Heart right ventricle (tissue), 16 donors: ENCODE data around the gene STK39. TPM values are rescaled to one million over a fixed set of nuclear protein-coding genes. Genes with fewer than 3 reads are reported as not detected.

Experiments
- ATAC-seq, 8 donors: fragments of 200-7000 bp; cut with Tn5 transposase; one replicate each; pipeline ENCODE4 v1.9.1; 2020; ENCODE audit warnings: mild to moderate bottlenecking in 8 of 8, moderate library complexity in 8 of 8, moderate number of reproducible peaks in 1 of 8
- DNase-seq, 2 donors: peaks; one replicate each; pipeline ENCODE4 v3.0.0-alpha.2; 2020
- H3K27ac ChIP-seq, 10 donors: fragments of 200-600 bp; sonication (generic) in 2 of 10; one replicate each; pipeline versions ENCODE4 v1.5.0 to v1.8.0; 2020 to 2022; ENCODE audit warnings: mild to moderate bottlenecking in 3 of 10
- H3K27me3 ChIP-seq, 7 donors: fragments of 200-600 bp; one replicate each; pipeline ENCODE4 v1.8.0; 2021 to 2022; ENCODE audit warnings: mild to moderate bottlenecking in 2 of 7
- H3K36me3 ChIP-seq, 9 donors: fragments of 200-600 bp; sonication (generic) in 1 of 9; one replicate each; pipeline versions ENCODE4 v1.5.0 to v1.8.0; 2020 to 2022; ENCODE audit warnings: mild to moderate bottlenecking in 2 of 9
- H3K4me1 ChIP-seq, 9 donors: fragments of 200-600 bp; sonication (generic) in 1 of 9; one replicate each; pipeline versions ENCODE4 v1.5.0 to v1.8.0; 2020 to 2022; ENCODE audit warnings: mild to moderate bottlenecking in 4 of 9
- H3K4me3 ChIP-seq, 10 donors: fragments of 200-600 bp; sonication (generic) in 2 of 10; one replicate each; pipeline versions ENCODE4 v1.5.0 to v1.8.0; 2020 to 2022; ENCODE audit warnings: mild to moderate bottlenecking in 7 of 10, moderate library complexity in 2 of 10
- H3K9me3 ChIP-seq, 11 donors: fragments of 200-600 bp in 10 of 11; sonication (generic) in 2 of 11; one replicate each; pipeline versions ENCODE4 v1.5.0 to v1.8.0; 2013 to 2022; ENCODE audit warnings: mild to moderate bottlenecking in 2 of 11, control low read depth in 1 of 11, moderate library complexity in 1 of 11
- WGBS, 2 donors: extraction: QIAGEN DNeasy Blood & Tissue Kit; methylation state at CpG; one replicate each; pipeline ENCODE4 v1.1.7; 2013; ENCODE audit warnings: inconsistent platforms in 1 of 2; 5-methylcytosine and 5-hydroxymethylcytosine counted together
- intact Hi-C, 10 donors: fragments of 100-400 bp; cut with DNase I; formaldehyde crosslinking; loops; one replicate each; pipeline versions ENCODE4 v1.11.1 to v1.14.2; 2022
- polyA plus RNA-seq, 2 donors: library from polyadenylated mRNA; stranded (reverse); fragments of 200-250 nt; gene quantifications; one replicate each; pipeline ENCODE4 v1.2.3, GENCODE V29; 2013
- total RNA-seq, 10 donors: library from RNA; stranded (reverse); fragmentation: NEBNext Ultra II Directional in 3 of 10; extraction: Animal tissue kit (Norgen Biotek cat#: 25700) in 3 of 10; gene quantifications; one replicate each; pipeline versions ENCODE4 v1.2.1 to v1.2.4, GENCODE V29; 2021 to 2023
- TF ChIP-seq, protein P1 (sequence below), 9 donors: fragments of 200-600 bp; sonication (generic) in 2 of 9; IDR thresholded peaks; one replicate each; pipeline versions ENCODE4 v1.5.0 to v1.8.0; 2021 to 2022; ENCODE audit warnings: antibody characterized with exemption in 9 of 9, mild to moderate bottlenecking in 5 of 9, moderate library complexity in 1 of 9
- donor health status: Arrhythmogenic right ventricular cardiomyopathy.
- donor health status: ischemic (EF 13 %, LVEDD 7.1; RV severe dilation, severe dysfunction).
- donor health status: healthy with polysubstance abuse.
- donor health status: DM: no; HTN: yes; CAD: no.
- donor health status: DM: no; HTN: no; CAD: no.
- donor health status: ischemic (EF 25% LVEDD 6.9; RV normal size, moderate dysfunction).
- donor health status: ischemic (EF 25% LVEDD 5.7; RV mildly dilated, moderate dysfunction).
- donor health status: healthy.
- donor health status: DM: yes; HTN: yes; CAD: no.
- donor health status: Ischemic cardiomyopathy.
- donor health status: ischemic (EF 35%, LVEDD 5.7; RV mildly dilated, moderate dysfunction).
- donor health status: nonischemic (EF 11% LVEDD 7.7; RV severe dilation, severe dysfunction).
- donor health status: DM: yes; HTN: yes; CAD: no.
- donor health status: PGD.
- donor health status: ischemic (EF 29% LVEDD 5.4; RV normal size, mild dysfunction).
- donor health status: nonischemic (EF 23%, LVEDD 6.1; RV moderate dilation, normal function).

Gene STK39
- total and polyA plus RNA-seq, 12 donors: 15.2 to 35.5 (median 19.6) TPM

DNA sequence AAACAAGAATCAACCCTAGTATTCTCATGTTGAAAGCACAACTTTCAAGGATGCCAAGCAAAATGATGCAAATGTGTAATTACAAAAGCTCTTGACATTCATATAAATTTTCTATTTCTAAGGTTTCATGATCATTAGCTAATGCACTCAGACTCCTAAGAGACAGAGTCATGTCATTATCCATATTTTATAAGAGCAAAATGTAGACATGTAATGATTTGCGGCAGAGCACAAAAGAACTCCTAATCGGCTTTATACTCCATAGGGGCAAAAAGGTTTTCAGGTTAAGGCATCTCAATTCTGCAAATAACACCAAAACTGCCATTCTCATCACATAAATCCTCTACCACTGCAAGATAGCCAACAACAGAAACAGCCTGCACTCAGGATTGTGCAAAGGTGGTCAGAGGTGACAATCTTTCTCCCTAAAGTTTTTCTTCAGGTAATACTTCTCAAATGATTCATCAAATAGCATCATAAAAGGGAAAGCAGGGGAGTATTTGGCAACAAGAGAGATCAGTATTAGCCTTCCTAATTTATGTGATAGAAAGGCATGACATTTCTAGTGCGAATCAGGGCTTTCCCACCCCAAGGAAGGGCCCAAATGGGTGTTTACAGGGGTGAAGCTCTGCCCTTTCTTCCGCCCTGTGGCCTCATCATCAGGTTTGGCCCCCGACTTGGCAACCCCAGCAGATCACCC lies 64.7 kb downstream of the STK39 start:
- TF ChIP-seq, protein P1, sequence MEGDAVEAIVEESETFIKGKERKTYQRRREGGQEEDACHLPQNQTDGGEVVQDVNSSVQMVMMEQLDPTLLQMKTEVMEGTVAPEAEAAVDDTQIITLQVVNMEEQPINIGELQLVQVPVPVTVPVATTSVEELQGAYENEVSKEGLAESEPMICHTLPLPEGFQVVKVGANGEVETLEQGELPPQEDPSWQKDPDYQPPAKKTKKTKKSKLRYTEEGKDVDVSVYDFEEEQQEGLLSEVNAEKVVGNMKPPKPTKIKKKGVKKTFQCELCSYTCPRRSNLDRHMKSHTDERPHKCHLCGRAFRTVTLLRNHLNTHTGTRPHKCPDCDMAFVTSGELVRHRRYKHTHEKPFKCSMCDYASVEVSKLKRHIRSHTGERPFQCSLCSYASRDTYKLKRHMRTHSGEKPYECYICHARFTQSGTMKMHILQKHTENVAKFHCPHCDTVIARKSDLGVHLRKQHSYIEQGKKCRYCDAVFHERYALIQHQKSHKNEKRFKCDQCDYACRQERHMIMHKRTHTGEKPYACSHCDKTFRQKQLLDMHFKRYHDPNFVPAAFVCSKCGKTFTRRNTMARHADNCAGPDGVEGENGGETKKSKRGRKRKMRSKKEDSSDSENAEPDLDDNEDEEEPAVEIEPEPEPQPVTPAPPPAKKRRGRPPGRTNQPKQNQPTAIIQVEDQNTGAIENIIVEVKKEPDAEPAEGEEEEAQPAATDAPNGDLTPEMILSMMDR (IDR thresholded peaks at IDR 0.05): no peak
- DNase-seq: no peak
- Histone ChIP-seq H3K9me3 (no peaks in the 10 kb centered on the region), H3K36me3 (peaks cover 0 to 23% (median 0%) of the 10 kb centered on the region in 9 donors), H3K27me3 (no peaks in the 10 kb centered on the region), H3K27ac (no peak overlapping the region), H3K4me3 (no peak overlapping the region), H3K4me1 (peaks cover 0 to 73% (median 40%) of the 10 kb centered on the region in 9 donors)
- WGBS, 2 donors: 93 to 96% methylated on average over 5 of the region's 5 CpGs
- intact Hi-C loops: no loop called here
- ATAC-seq: no peak

DNA sequence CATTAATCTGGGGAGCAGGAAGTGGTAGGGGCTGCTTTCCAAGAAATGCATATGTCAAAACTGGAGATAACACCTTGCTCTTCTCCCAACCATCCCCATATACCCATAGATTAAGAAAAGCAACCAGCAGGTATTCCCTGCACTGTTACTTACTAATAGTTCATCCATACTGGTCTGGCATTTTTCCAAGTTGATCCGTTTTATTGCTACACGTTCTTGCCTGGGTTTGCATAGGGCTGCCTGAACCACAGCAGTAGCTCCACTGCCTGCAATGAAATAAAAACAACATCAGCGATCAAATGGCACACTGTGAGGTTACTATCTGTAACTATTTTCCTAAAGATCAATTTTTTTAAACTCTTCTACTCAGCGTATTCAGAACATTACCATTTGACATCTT lies 65.6 kb downstream of the STK39 start:
- ATAC-seq: no peak
- Histone ChIP-seq H3K36me3 (peaks cover 0 to 23% (median 0%) of the 10 kb centered on the region in 9 donors), H3K9me3 (no peaks in the 10 kb centered on the region), H3K27me3 (no peaks in the 10 kb centered on the region), H3K27ac (no peak overlapping the region), H3K4me3 (no peak overlapping the region), H3K4me1 (peaks cover 0 to 66% (median 36%) of the 10 kb centered on the region in 9 donors)
- TF ChIP-seq, protein P1 (IDR thresholded peaks at IDR 0.05): no peak
- no peak for DNase-seq
- intact Hi-C loops: no loop called here
- 81 to 83% methylated on average over 4 of the region's 4 CpGs for WGBS, 2 donors

DNA sequence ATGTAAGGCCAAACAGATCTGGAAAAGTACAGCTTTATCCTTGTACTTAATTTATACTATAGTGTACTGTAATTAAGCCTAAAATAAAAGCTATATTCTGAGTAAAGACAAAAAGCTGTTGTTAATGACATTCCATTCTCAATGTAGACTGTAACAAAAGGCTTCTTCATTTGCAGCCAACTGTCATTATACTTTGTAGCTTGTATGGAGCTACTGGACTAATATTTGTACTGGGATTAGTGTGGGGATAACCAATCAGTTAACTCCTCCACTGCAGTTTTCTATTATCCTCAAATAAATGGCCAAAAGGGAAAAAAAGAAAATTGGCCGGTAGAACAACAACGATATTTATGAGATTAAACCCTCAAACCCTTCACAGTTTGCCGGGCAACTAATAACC lies 66.5 kb downstream of the STK39 start:
- H3K4me3 ChIP-seq: no peak overlapping the region
- 94 to 95% methylated on average over 3 of the region's 3 CpGs for WGBS, 2 donors

DNA sequence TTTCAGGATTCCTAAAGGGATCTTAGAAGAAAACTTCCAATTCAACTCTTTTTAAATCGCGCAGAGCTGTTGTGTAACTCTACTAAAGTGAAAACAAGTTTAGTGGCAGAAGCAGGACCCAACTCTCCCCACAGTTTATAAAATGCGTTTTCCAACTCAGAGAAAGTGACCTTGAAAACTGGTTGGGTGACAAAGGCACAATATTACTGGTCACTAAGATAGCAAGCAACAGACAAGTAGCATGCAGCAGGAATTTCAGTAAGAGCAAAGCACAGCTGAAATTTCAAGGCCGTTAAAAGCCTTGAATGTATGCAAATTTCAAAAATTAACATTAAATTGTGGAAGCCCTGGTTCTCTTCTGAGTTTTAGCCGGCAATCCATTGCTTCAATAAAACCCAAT lies 66.9 kb downstream of the STK39 start:
- no peak for DNase-seq
- H3K9me3 ChIP-seq: no peaks in the 10 kb centered on the region
- H3K4me1 ChIP-seq: peaks cover 0 to 53% (median 23%) of the 10 kb centered on the region in 9 donors
- no peaks in the 10 kb centered on the region for H3K27me3 ChIP-seq
- peaks cover 0 to 23% (median 0%) of the 10 kb centered on the region in 9 donors for H3K36me3 ChIP-seq
- intact Hi-C loops: no loop called here
- 84 to 88% methylated on average over 5 of the region's 5 CpGs for WGBS, 2 donors
- TF ChIP-seq, protein P1 (IDR thresholded peaks at IDR 0.05): no peak
- no peak overlapping the region for H3K4me3 ChIP-seq
- H3K27ac ChIP-seq: no peak overlapping the region
- ATAC-seq: no peak

More for the DNA sequence above, 66.5 kb downstream of the STK39 start:
- no peak overlapping the region for H3K27ac ChIP-seq
- no peaks in the 10 kb centered on the region for H3K9me3 ChIP-seq
- intact Hi-C loops: no loop called here
- TF ChIP-seq, protein P1 (IDR thresholded peaks at IDR 0.05): no peak
- H3K27me3 ChIP-seq: no peaks in the 10 kb centered on the region
- H3K36me3 ChIP-seq: peaks cover 0 to 23% (median 0%) of the 10 kb centered on the region in 9 donors
- no peak for ATAC-seq
- H3K4me1 ChIP-seq: peaks cover 0 to 57% (median 27%) of the 10 kb centered on the region in 9 donors
- DNase-seq: no peak
